Upper lobe of left lung (tissue), 6 donors: ENCODE data around the gene UBTD2. TPM values are rescaled to one million over a fixed set of nuclear protein-coding genes. Genes with fewer than 3 reads are reported as not detected.
A peak's percentile ranks its signal among the peaks of the same experiment; 100 is the strongest.
"Not testable (repeated sequence)": the region's sequence is repeated elsewhere in the genome, so short reads cannot be mapped to it uniquely, and the experiment has no call there.

ENCODE experiments used
- ATAC-seq, 2 donors: fragments of 200-7000 bp; cut with Tn5 transposase; one replicate each; pipeline ENCODE4 v1.9.1; 2022; ENCODE audit warnings: mild to moderate bottlenecking in 2 of 2, moderate library complexity in 2 of 2; ENCODE audit not compliant: low FRiP score in 2 of 2
- DNase-seq, 2 donors: peaks; one replicate each; pipeline ENCODE4 v3.0.0-alpha.2; 2019 to 2020
- H3K27ac ChIP-seq, 4 donors: fragments of 200-600 bp; sonication (generic); one replicate each; pipeline ENCODE4 v1.5.1; 2016 to 2019
- H3K27me3 ChIP-seq, 4 donors: fragments of 200-600 bp; sonication (generic); one replicate each; pipeline ENCODE4 v1.5.1; 2017 to 2019
- H3K36me3 ChIP-seq, 4 donors: fragments of 200-600 bp; sonication (generic); one replicate each; pipeline ENCODE4 v1.5.1; 2016 to 2019
- H3K4me1 ChIP-seq, 4 donors: fragments of 200-600 bp; sonication (generic); one replicate each; pipeline ENCODE4 v1.5.1; 2018 to 2019
- H3K4me3 ChIP-seq, 4 donors: fragments of 200-600 bp; sonication (generic); one replicate each; pipeline ENCODE4 v1.5.1; 2017 to 2019; ENCODE audit warnings: mild to moderate bottlenecking in 2 of 4, moderate library complexity in 1 of 4
- H3K9me3 ChIP-seq, 4 donors: fragments of 200-600 bp; sonication (generic); one replicate each; pipeline ENCODE4 v1.5.1; 2018 to 2019
- CTCF ChIP-seq, 6 experiments: fragments of 450-650 bp in 4 of 6; fragments of 200-600 bp in 2 of 6; sonication (generic) in 2 of 6; IDR thresholded peaks; one replicate each; pipeline ENCODE4 v1.5.1; 2016 to 2019; ENCODE audit warnings: antibody characterized with exemption in 6 of 6
- EP300 ChIP-seq, 4 donors: sonication (generic); formaldehyde crosslinking; IDR thresholded peaks; one replicate each; pipeline ENCODE4 v1.5.1; 2017; ENCODE audit warnings: antibody characterized with exemption in 4 of 4, control low read depth in 2 of 4
- POLR2A ChIP-seq, 4 donors: fragments of 450-650 bp; IDR thresholded peaks; one replicate each; pipeline ENCODE4 v1.5.1; 2016 to 2017; ENCODE audit warnings: antibody characterized with exemption in 4 of 4, mild to moderate bottlenecking in 2 of 4
- POLR2AphosphoS5 ChIP-seq, 2 donors: sonication (generic); formaldehyde crosslinking; IDR thresholded peaks; one replicate each; pipeline ENCODE4 v1.5.1; 2017; ENCODE audit warnings: antibody characterized with exemption in 2 of 2
- WGBS, 2 donors: methylation state at CpG; one replicate each; pipeline ENCODE4 v1.1.5; 2017 to 2018; 5-methylcytosine and 5-hydroxymethylcytosine counted together
- total RNA-seq, 6 donors: library from RNA; depleted of rRNA in 4 of 6; stranded (reverse); fragments of >200 nt in 4 of 6; gene quantifications; one replicate each; pipeline versions ENCODE4 v1.1.0 to v1.2.1, GENCODE V29; 2016 to 2021
- donor health status: DM: no; HTN: no; CAD: no; lungs with moderate emphysema.
- donor health status: DM: no; HTN: yes; CAD: no; lungs with severe emphysema.

UBTD2 gene
- total RNA-seq, 6 donors from 2014 or later: 9.4 to 22.3 (median 15.8) TPM

GRCh38 chr5:172200476-172200875 lies 83.1 kb downstream of the UBTD2 start:
- Histone ChIP-seq H3K4me1 (no peaks in the 10 kb centered on the region), H3K36me3 (no peaks in the 10 kb centered on the region), H3K27me3 (no peaks in the 10 kb centered on the region), H3K27ac (no peak overlapping the region), H3K4me3 (no peak overlapping the region), H3K9me3 (no peaks in the 10 kb centered on the region)
- ATAC-seq (no peak), DNase-seq (no peak)
- no peak for TF ChIP-seq POLR2A (IDR thresholded peaks at IDR 0.05)
- no peak for TF ChIP-seq POLR2AphosphoS5 (IDR thresholded peaks at IDR 0.05)
- no peak for TF ChIP-seq CTCF (IDR thresholded peaks at IDR 0.05)
- no peak for TF ChIP-seq EP300 (IDR thresholded peaks at IDR 0.05)
- WGBS, 2 donors: 83 to 86% methylated on average over 6 of the region's 6 CpGs

GRCh38 chr5:172199446-172199845 lies 84.1 kb downstream of the UBTD2 start:
- H3K27ac ChIP-seq: no peak overlapping the region
- 78 to 91% methylated on average over 10 of the region's 10 CpGs for WGBS, 2 donors
- DNase-seq (peak in 1 of 2 donors; percentile 47), ATAC-seq (no peak)
- no peaks in the 10 kb centered on the region for H3K27me3 ChIP-seq
- H3K9me3 ChIP-seq: no peaks in the 10 kb centered on the region
- H3K36me3 ChIP-seq: no peaks in the 10 kb centered on the region
- TF ChIP-seq POLR2A (IDR thresholded peaks at IDR 0.05) (no peak), CTCF (IDR thresholded peaks at IDR 0.05) (no peak), POLR2AphosphoS5 (IDR thresholded peaks at IDR 0.05) (no peak), EP300 (IDR thresholded peaks at IDR 0.05) (no peak)
- H3K4me1 ChIP-seq: no peaks in the 10 kb centered on the region
- H3K4me3 ChIP-seq: no peak overlapping the region

GRCh38 chr5:172197775-172198174 lies 85.8 kb downstream of the UBTD2 start:
- H3K4me1 ChIP-seq, H3K27ac ChIP-seq, H3K27me3 ChIP-seq, ATAC-seq, H3K4me3 ChIP-seq, H3K9me3 ChIP-seq, H3K36me3 ChIP-seq, DNase-seq: not testable (repeated sequence)
- 83 to 89% methylated on average over 4 of the region's 4 CpGs for WGBS, 2 donors

DNA sequence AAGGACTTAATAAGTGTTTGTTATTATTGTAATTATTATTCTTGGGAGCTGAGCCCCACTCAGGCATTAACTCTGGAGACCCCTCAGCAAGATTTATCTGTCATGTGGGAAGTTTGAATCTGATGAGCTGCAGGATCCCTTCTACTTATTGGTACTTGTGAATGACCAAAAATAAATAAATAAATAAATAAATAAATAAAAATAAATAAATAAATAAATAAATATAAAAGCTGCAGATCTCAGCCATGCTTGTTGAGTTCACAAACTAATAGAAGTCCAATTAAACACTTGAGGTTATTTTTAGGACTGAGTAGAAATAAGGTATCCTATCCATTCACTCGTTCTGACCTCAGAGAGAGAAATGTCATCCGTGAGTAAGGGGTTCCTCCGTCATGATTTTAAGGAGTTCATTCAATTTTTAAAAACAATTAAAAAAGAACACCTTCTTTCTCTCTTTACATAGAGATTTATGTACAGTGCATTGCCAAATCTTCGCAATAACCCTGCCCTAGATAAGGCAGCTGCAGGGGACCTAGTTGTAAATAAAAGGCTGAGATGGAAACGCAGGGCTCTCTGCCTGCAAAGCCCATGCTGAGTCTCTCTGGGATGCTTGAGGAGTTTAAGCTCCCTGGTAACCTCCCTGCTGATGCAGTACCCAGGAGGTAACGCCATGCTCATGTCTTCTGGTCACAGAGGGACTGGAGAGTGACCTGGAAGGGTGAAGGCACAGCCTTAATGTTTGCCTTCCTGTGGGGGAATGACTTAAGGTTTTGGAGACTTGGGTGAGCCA lies 88.4 kb downstream of the UBTD2 start:
- H3K9me3 ChIP-seq: no peaks in the 10 kb centered on the region
- DNase-seq (no peak), ATAC-seq (no peak)
- no peaks in the 10 kb centered on the region for H3K4me1 ChIP-seq
- H3K27ac ChIP-seq: no peak overlapping the region
- no peaks in the 10 kb centered on the region for H3K27me3 ChIP-seq
- WGBS, 2 donors: 79 to 85% methylated on average over 5 to 6 of the region's 6 CpGs
- no peak for TF ChIP-seq POLR2A (IDR thresholded peaks at IDR 0.05)
- H3K36me3 ChIP-seq: no peaks in the 10 kb centered on the region
- H3K4me3 ChIP-seq: no peak overlapping the region

- Histone ChIP-seq H3K9me3 (no peaks in the 10 kb centered on the region), H3K4me3 (no peak within 1 kb of the TSS), H3K27ac (no peak within 1 kb of the TSS), H3K4me1 (no peaks in the 10 kb centered on the region), H3K27me3 (no peaks in the 10 kb centered on the region), H3K36me3 (no peaks in the 10 kb centered on the region)
- WGBS, 2 donors: 76 to 83% methylated on average over 6 of the region's 6 CpGs
- ATAC-seq (no peak), DNase-seq (no peak)
- TF ChIP-seq POLR2A (IDR thresholded peaks at IDR 0.05) (no peak), EP300 (IDR thresholded peaks at IDR 0.05) (no peak), POLR2AphosphoS5 (IDR thresholded peaks at IDR 0.05) (no peak), CTCF (IDR thresholded peaks at IDR 0.05) (no peak)
Measured at GRCh38 chr5:172193872-172194271, 89.7 kb downstream of the UBTD2 start, which contains the start of gene EFCAB9. Gene EFCAB9, plus strand, starts transcription at chr5:172194172. Its CDS starts 1 bp downstream, at chr5:172194173.
